Measurements from ENCODE around the gene USP28.
"Not testable (repeated sequence)": the region's sequence is repeated elsewhere in the genome, so short reads cannot be mapped to it uniquely, and the experiment has no call there.

The USP28 gene

GRCh38 chr11:113781682-113782081, 93.7 kb downstream of the USP28 start:
- DNase-seq (ENCODE audit: low read depth): no peak
- no peak overlapping the region for H3K4me3 ChIP-seq (ENCODE audit: low read depth, low read length)

GRCh38 chr11:113779496-113779895, 95.9 kb downstream of the USP28 start, which contains the start of gene CLDN25:
TSS of gene CLDN25 (plus strand) at chr11:113779796. CDS start at chr11:113779796, 0 bp downstream.
- no peak within 1 kb of the TSS for H3K4me3 ChIP-seq (ENCODE audit: low read depth, low read length)
- DNase-seq (ENCODE audit: low read depth): no peak

- H3K4me3 ChIP-seq (ENCODE audit: low read depth, low read length): no peak overlapping the region
- DNase-seq (ENCODE audit: low read depth): no peak
These were observed 97.1 kb downstream of the USP28 start for GRCh38 chr11:113778111-113778910.

- no peak for DNase-seq (ENCODE audit: low read depth)
- H3K4me3 ChIP-seq (ENCODE audit: low read depth, low read length): peak overlapping the region; percentile 98
These were observed 101.2 kb downstream of the USP28 start for GRCh38 chr11:113774174-113774503.

- peak within 1 kb of the TSS; percentile 98 for H3K4me3 ChIP-seq (ENCODE audit: low read depth, low read length)
- peak; percentile 92 for DNase-seq (ENCODE audit: low read depth)
These were observed 101.8 kb downstream of the USP28 start, which contains the start of gene ZW10 for GRCh38 chr11:113773416-113774173. TSS of gene ZW10 (minus strand) at chr11:113773692. CDS start at chr11:113773666, 26 bp downstream.

- DNase-seq (ENCODE audit: low read depth): no peak
- peak overlapping the region; percentile 98 for H3K4me3 ChIP-seq (ENCODE audit: low read depth, low read length)
These were observed 102.3 kb downstream of the USP28 start for GRCh38 chr11:113773092-113773415.

GRCh38 chr11:113771964-113772363, 103.4 kb downstream of the USP28 start:
- no peak for DNase-seq (ENCODE audit: low read depth)
- no peak overlapping the region for H3K4me3 ChIP-seq (ENCODE audit: low read depth, low read length)

- DNase-seq (ENCODE audit: low read depth): no peak
- H3K4me3 ChIP-seq (ENCODE audit: low read depth, low read length): no peak overlapping the region
These were observed 110.7 kb downstream of the USP28 start for GRCh38 chr11:113764527-113765219.

- H3K4me3 ChIP-seq (ENCODE audit: low read depth, low read length); DNase-seq (ENCODE audit: low read depth): not testable (repeated sequence)
These were observed 112.3 kb downstream of the USP28 start for GRCh38 chr11:113763040-113763439.

- no peak overlapping the region for H3K4me3 ChIP-seq (ENCODE audit: low read depth, low read length)
- DNase-seq (ENCODE audit: low read depth): no peak
These were observed 115.1 kb downstream of the USP28 start for GRCh38 chr11:113760241-113760640.

- no peak for DNase-seq (ENCODE audit: low read depth)
- H3K4me3 ChIP-seq (ENCODE audit: low read depth, low read length): no peak overlapping the region
These were observed 122.4 kb downstream of the USP28 start for GRCh38 chr11:113752932-113753331.

Measured in skeletal muscle cell (primary cell).